Gastrocnemius medialis (tissue), 4 donors: ENCODE results near the gene SEC24C. TPM values are rescaled to one million over a fixed set of nuclear protein-coding genes. Genes with fewer than 3 reads are reported as not detected.

Source experiments
- ATAC-seq, 2 donors: fragments of 150-250 bp; one replicate each; pipeline ENCODE4 v1.9.1; 2016
- DNase-seq, 2 donors: peaks; one replicate each; pipeline ENCODE4 v3.0.0-alpha.2; 2019
- H3K27ac ChIP-seq, 4 donors: fragments of 200-600 bp; sonication (generic); 1 replicate in 1 of 4; 2 replicates in 3 of 4; pipeline ENCODE4 v1.5.1; 2016 to 2018; ENCODE audit warnings: mild to moderate bottlenecking in 2 of 4, moderate library complexity in 1 of 4
- H3K27me3 ChIP-seq, 3 donors: fragments of 200-600 bp; sonication (generic) in 2 of 3; 1 replicate in 1 of 3; 2 replicates in 2 of 3; pipeline versions ENCODE4 v1.5.1 to v1.6.0; 2016 to 2019; ENCODE audit warnings: mild to moderate bottlenecking in 1 of 3, moderate library complexity in 1 of 3
- H3K36me3 ChIP-seq, 2 donors: fragments of 200-600 bp; sonication (generic) in 1 of 2; one replicate each; pipeline ENCODE4 v1.5.1; 2017 to 2018
- H3K4me1 ChIP-seq, 2 donors: fragments of 200-600 bp; sonication (generic) in 1 of 2; one replicate each; pipeline ENCODE4 v1.5.1; 2016 to 2017; ENCODE audit warnings: mild to moderate bottlenecking in 2 of 2
- H3K4me3 ChIP-seq, 4 donors: fragments of 200-600 bp; sonication (generic) in 3 of 4; 1 replicate in 1 of 4; 2 replicates in 3 of 4; pipeline ENCODE4 v1.5.1; 2016 to 2019; ENCODE audit warnings: mild to moderate bottlenecking in 2 of 4
- H3K9me3 ChIP-seq, 3 donors: fragments of 200-600 bp; sonication (generic) in 2 of 3; 1 replicate in 1 of 3; 2 replicates in 2 of 3; pipeline ENCODE4 v1.5.1; 2016 to 2019
- POLR2A ChIP-seq, 2 donors: fragments of 450-650 bp; IDR thresholded peaks; one replicate each; pipeline ENCODE4 v1.6.1; 2017; ENCODE audit warnings: antibody characterized with exemption in 2 of 2, mild to moderate bottlenecking in 2 of 2, moderate library complexity in 2 of 2
- in situ Hi-C, 4 donors: fragments of 200-750 bp; cut with MboI; loops; one replicate each; pipeline versions ENCODE4 v1.15.0 to v1.8.0; 2017; ENCODE audit warnings: low sequenced_read_pairs in 4 of 4
- intact Hi-C: fragments of 100-400 bp; cut with DNase I; formaldehyde crosslinking; loops from one replicate; pipeline ENCODE4 v1.15.1; 2023; ENCODE audit warnings: low total_unique reads
- total RNA-seq, 4 donors: library from RNA; depleted of rRNA; stranded (reverse); fragments of >200 nt; gene quantifications; one replicate each; pipeline versions ENCODE4 v1.1.0 to v1.2.3, GENCODE V29; 2016
- TF ChIP-seq, protein P1 (sequence below), 5 experiments: fragments of 450-650 bp in 3 of 5; fragments of 200-600 bp in 2 of 5; sonication (generic) in 2 of 5; IDR thresholded peaks in 4 of 5; conservative IDR thresholded peaks in 1 of 5; 1 replicate in 4 of 5; 2 replicates in 1 of 5; pipeline ENCODE4 v1.5.1; 2016 to 2019; ENCODE audit warnings: antibody characterized with exemption in 5 of 5, mild to moderate bottlenecking in 3 of 5, moderate library complexity in 3 of 5

SEC24C gene
- total RNA-seq, 4 donors from 2014 or later: 43.6 to 90.5 (median 69.6) TPM

DNA sequence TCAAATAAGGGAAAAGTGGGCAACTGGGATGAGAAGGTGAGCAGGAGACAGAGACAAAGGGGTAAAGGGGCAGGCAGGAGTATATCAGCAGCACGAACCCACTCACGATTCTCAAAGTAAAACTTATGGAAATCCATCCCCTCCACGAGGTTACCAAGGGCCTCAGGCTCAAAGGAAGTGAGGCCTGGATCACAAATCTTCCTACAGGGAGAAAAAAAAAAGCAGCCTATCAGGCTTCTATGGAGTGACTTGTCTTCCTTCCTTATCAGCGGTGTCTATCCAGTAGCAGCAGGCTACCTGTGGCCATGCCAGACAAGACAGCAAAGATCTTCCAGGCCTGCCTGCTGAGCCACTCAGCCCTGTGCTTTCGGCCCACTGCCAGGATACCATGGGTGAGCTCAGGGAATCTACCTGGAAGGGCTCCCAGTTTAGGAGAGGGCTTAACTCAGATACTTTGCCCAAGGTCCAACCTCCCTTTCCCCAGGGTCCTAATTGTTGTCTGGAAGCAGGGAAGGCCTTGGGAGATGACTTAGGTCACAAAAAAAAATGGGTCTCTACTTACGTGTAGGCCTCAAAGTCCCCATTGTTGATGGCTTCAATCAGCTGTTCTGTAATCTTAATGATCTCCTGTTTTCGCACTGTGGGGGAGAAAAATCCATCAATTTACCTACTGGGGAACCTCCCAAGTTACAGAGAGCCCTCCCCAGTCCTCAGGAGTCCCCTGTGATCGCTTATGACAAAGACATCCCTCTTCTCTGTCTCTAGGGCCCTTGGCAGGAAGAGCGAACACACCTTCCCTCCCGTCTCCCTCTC lies 73.0 kb downstream of the SEC24C start:
- Histone ChIP-seq H3K9me3 (no peaks in the 10 kb centered on the region), H3K4me3 (no peak overlapping the region), H3K27ac (peak overlapping the region; percentile 36 to 82 (median 52)), H3K4me1 (peaks cover 11 to 27% of the 10 kb centered on the region in 2 donors), H3K27me3 (no peaks in the 10 kb centered on the region), H3K36me3 (peaks cover 0 to 26% of the 10 kb centered on the region in 2 donors)
- peak in 1 of 2 donors; percentile 17 for ATAC-seq
- intact Hi-C loops (no loop called here), in situ Hi-C loops (no loop called here)
- no peak for TF ChIP-seq POLR2A (IDR thresholded peaks at IDR 0.05)
- TF ChIP-seq, protein P1, sequence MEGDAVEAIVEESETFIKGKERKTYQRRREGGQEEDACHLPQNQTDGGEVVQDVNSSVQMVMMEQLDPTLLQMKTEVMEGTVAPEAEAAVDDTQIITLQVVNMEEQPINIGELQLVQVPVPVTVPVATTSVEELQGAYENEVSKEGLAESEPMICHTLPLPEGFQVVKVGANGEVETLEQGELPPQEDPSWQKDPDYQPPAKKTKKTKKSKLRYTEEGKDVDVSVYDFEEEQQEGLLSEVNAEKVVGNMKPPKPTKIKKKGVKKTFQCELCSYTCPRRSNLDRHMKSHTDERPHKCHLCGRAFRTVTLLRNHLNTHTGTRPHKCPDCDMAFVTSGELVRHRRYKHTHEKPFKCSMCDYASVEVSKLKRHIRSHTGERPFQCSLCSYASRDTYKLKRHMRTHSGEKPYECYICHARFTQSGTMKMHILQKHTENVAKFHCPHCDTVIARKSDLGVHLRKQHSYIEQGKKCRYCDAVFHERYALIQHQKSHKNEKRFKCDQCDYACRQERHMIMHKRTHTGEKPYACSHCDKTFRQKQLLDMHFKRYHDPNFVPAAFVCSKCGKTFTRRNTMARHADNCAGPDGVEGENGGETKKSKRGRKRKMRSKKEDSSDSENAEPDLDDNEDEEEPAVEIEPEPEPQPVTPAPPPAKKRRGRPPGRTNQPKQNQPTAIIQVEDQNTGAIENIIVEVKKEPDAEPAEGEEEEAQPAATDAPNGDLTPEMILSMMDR (IDR thresholded peaks at IDR 0.05 in 4 of 5, conservative IDR thresholded peaks at IDR 0.05 in 1 of 5): no peak
- peak; percentile 23 to 60 for DNase-seq

DNA sequence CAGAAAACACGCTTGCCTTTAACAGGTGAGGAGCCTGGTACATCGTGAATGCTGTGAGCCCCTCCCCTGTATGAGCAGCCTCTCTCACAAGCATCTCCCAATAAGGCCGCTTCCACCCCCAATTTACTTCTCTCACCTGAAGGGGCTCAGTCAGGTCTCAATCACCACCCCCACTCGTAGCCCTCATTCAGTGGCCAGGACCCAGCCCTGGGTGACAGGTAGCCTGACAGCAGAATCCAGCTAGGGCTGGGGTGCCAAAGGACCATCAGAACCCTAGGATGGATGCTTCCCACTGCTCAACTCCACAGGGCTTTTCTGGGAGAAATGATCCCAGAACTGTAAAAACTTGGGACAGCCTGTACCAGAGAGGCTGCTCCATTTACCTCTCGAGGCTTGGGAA lies 73.7 kb downstream of the SEC24C start:
- intact Hi-C loops (no loop called here), in situ Hi-C loops (no loop called here)
- TF ChIP-seq, protein P1 (IDR thresholded peaks at IDR 0.05 in 4 of 5, conservative IDR thresholded peaks at IDR 0.05 in 1 of 5): no peak
- no peak for TF ChIP-seq POLR2A (IDR thresholded peaks at IDR 0.05)
- DNase-seq (no peak), ATAC-seq (no peak)
- peaks cover 0 to 26% of the 10 kb centered on the region in 2 donors for H3K36me3 ChIP-seq
- H3K4me1 ChIP-seq: peaks cover 11 to 26% of the 10 kb centered on the region in 2 donors
- H3K9me3 ChIP-seq: no peaks in the 10 kb centered on the region
- H3K4me3 ChIP-seq: no peak overlapping the region
- no peaks in the 10 kb centered on the region for H3K27me3 ChIP-seq
- H3K27ac ChIP-seq: peak overlapping the region in 3 of 4 donors; percentile 33 to 82 (median 58)

DNA sequence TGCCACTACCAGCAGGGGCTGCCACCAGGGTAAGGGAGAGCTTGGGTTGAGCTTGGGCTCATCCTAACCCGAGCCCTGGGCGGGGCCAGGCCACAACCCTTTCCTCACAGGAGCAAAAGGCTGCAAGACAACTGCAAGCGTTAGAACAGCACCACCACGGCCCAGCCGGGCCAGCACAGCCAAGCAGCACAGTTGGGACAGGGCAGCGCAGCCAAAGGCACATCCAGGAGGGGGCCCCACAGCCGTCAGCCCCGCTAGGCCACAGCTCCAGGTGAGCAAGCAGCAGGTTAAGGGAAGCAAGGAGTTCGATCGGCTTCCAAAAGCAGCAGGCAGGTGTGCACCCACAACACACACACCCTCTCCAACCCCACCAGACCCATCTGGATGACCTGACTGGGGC lies 74.2 kb downstream of the SEC24C start:
- H3K36me3 ChIP-seq: peaks cover 0 to 29% of the 10 kb centered on the region in 2 donors
- H3K27me3 ChIP-seq: no peaks in the 10 kb centered on the region
- ATAC-seq (no peak), DNase-seq (no peak)
- TF ChIP-seq POLR2A (IDR thresholded peaks at IDR 0.05): no peak
- TF ChIP-seq, protein P1 (IDR thresholded peaks at IDR 0.05 in 4 of 5, conservative IDR thresholded peaks at IDR 0.05 in 1 of 5): no peak
- H3K4me3 ChIP-seq: no peak overlapping the region
- H3K9me3 ChIP-seq: no peaks in the 10 kb centered on the region
- in situ Hi-C loops: no loop called here
- intact Hi-C loops: no loop called here
- peaks cover 11 to 26% of the 10 kb centered on the region in 2 donors for H3K4me1 ChIP-seq
- H3K27ac ChIP-seq: peak overlapping the region in 2 of 4 donors; percentile 12 to 82

DNA sequence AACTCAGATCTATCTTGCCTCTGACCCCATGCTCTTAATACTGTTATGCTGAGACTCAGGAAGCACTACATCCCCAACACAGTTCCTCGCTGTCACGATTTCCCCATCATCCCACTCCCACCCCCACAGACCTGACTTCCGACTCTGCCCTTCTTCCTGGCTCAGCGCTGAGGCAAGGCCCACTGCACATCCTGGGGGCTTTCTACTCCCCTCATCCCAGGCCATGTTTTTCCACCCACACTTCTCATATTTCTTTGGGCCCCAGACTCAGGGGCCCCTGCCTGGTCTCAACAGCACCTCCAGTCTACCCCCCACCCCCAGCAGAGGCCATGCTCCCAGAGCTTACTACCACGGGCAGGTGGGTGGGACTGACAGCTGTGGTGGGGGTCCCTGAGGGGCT lies 74.9 kb downstream of the SEC24C start:
- H3K4me3 ChIP-seq: no peak overlapping the region
- H3K27ac ChIP-seq: peak overlapping the region; percentile 40 to 82 (median 78)
- ATAC-seq (no peak), DNase-seq (no peak)
- peaks cover 0 to 29% of the 10 kb centered on the region in 2 donors for H3K36me3 ChIP-seq
- H3K27me3 ChIP-seq: no peaks in the 10 kb centered on the region
- H3K4me1 ChIP-seq: peaks cover 11 to 26% of the 10 kb centered on the region in 2 donors
- in situ Hi-C loops (no loop called here), intact Hi-C loops (no loop called here)
- TF ChIP-seq POLR2A (IDR thresholded peaks at IDR 0.05): no peak
- TF ChIP-seq, protein P1 (IDR thresholded peaks at IDR 0.05 in 4 of 5, conservative IDR thresholded peaks at IDR 0.05 in 1 of 5): no peak
- H3K9me3 ChIP-seq: no peaks in the 10 kb centered on the region
